Measurements from ENCODE around the gene TEX29. TPM values are rescaled to one million over a fixed set of nuclear protein-coding genes. Genes with fewer than 3 reads are reported as not detected.

TEX29 gene
- total RNA-seq, 4 donors from 2014 or later: 1.1 to 3.4 TPM; not detected in 2

GRCh38 chr13:111359237-111359915, 38.9 kb downstream of the TEX29 start:
- no peak for DNase-seq
- Histone ChIP-seq H3K27me3 (peaks cover 0 to 10% (median 0%) of the 10 kb centered on the region in 3 donors), H3K36me3 (no peaks in the 10 kb centered on the region), H3K4me1 (no peaks in the 10 kb centered on the region), H3K9me3 (no peaks in the 10 kb centered on the region), H3K27ac (no peak overlapping the region), H3K4me3 (no peak overlapping the region)
- ATAC-seq: no peak
- intact Hi-C loops (cut with DNase I; ENCODE audit: low total_unique reads) (no loop called here), in situ Hi-C loops (cut with MboI; ENCODE audit: low sequenced_read_pairs in 4 of 4) (no loop called here)
- no peak for TF ChIP-seq CTCF (IDR thresholded peaks at IDR 0.05 in 4 of 5, conservative IDR thresholded peaks at IDR 0.05 in 1 of 5)
- no peak for TF ChIP-seq POLR2A (IDR thresholded peaks at IDR 0.05)

GRCh38 chr13:111359930-111360329, 39.5 kb downstream of the TEX29 start:
- TF ChIP-seq CTCF (IDR thresholded peaks at IDR 0.05 in 4 of 5, conservative IDR thresholded peaks at IDR 0.05 in 1 of 5) (no peak), POLR2A (IDR thresholded peaks at IDR 0.05) (no peak)
- no peak for DNase-seq
- no peak for ATAC-seq
- H3K27me3 ChIP-seq: peaks cover 0 to 10% (median 0%) of the 10 kb centered on the region in 3 donors
- no peaks in the 10 kb centered on the region for H3K4me1 ChIP-seq
- no peak overlapping the region for H3K27ac ChIP-seq
- intact Hi-C loops (cut with DNase I; ENCODE audit: low total_unique reads) (no loop called here), in situ Hi-C loops (cut with MboI; ENCODE audit: low sequenced_read_pairs in 4 of 4) (no loop called here)
- H3K4me3 ChIP-seq: no peak overlapping the region
- H3K36me3 ChIP-seq: no peaks in the 10 kb centered on the region
- H3K9me3 ChIP-seq: no peaks in the 10 kb centered on the region

GRCh38 chr13:111360452-111360851, 40.0 kb downstream of the TEX29 start:
- intact Hi-C loops (cut with DNase I; ENCODE audit: low total_unique reads): no loop called here

GRCh38 chr13:111361046-111361872, 40.8 kb downstream of the TEX29 start:
- intact Hi-C loops (cut with DNase I; ENCODE audit: low total_unique reads) (no loop called here), in situ Hi-C loops (cut with MboI; ENCODE audit: low sequenced_read_pairs in 4 of 4) (no loop called here)

More at GRCh38 chr13:111360452-111360851, 40.0 kb downstream of the TEX29 start:
- ATAC-seq: no peak
- H3K27me3 ChIP-seq: peaks cover 0 to 10% (median 0%) of the 10 kb centered on the region in 3 donors
- no peak overlapping the region for H3K27ac ChIP-seq
- no peaks in the 10 kb centered on the region for H3K9me3 ChIP-seq
- in situ Hi-C loops (cut with MboI; ENCODE audit: low sequenced_read_pairs in 4 of 4): no loop called here
- H3K36me3 ChIP-seq: no peaks in the 10 kb centered on the region
- H3K4me1 ChIP-seq: no peaks in the 10 kb centered on the region
- no peak for DNase-seq
- no peak overlapping the region for H3K4me3 ChIP-seq
- TF ChIP-seq POLR2A (IDR thresholded peaks at IDR 0.05) (no peak), CTCF (IDR thresholded peaks at IDR 0.05 in 4 of 5, conservative IDR thresholded peaks at IDR 0.05 in 1 of 5) (no peak)

More at GRCh38 chr13:111361046-111361872, 40.8 kb downstream of the TEX29 start:
- no peak for ATAC-seq
- no peak overlapping the region for H3K4me3 ChIP-seq
- H3K36me3 ChIP-seq: no peaks in the 10 kb centered on the region
- H3K9me3 ChIP-seq: no peaks in the 10 kb centered on the region
- peaks cover 0 to 10% (median 0%) of the 10 kb centered on the region in 3 donors for H3K27me3 ChIP-seq
- no peak overlapping the region for H3K27ac ChIP-seq
- no peak for DNase-seq
- TF ChIP-seq CTCF (IDR thresholded peaks at IDR 0.05 in 4 of 5, conservative IDR thresholded peaks at IDR 0.05 in 1 of 5) (no peak), POLR2A (IDR thresholded peaks at IDR 0.05) (no peak)
- no peaks in the 10 kb centered on the region for H3K4me1 ChIP-seq

Measured in gastrocnemius medialis (tissue), 4 donors.